GM21526 (cell line): ENCODE data around the gene SCNN1G.

Experiments used
- ATAC-seq: cut with Tn5 transposase; IDR thresholded peaks from one replicate; pipeline ENCODE4 v1.9.1; 2021; ENCODE audit warnings: moderate library complexity; ENCODE audit not compliant: unreplicated experiment, low FRiP score

SCNN1G gene

GRCh38 chr16:23149993-23150364, 32.6 kb upstream of the SCNN1G start:
- no peak for ATAC-seq

GRCh38 chr16:23152386-23153178, 30.0 kb upstream of the SCNN1G start:
- ATAC-seq = no peak

DNA sequence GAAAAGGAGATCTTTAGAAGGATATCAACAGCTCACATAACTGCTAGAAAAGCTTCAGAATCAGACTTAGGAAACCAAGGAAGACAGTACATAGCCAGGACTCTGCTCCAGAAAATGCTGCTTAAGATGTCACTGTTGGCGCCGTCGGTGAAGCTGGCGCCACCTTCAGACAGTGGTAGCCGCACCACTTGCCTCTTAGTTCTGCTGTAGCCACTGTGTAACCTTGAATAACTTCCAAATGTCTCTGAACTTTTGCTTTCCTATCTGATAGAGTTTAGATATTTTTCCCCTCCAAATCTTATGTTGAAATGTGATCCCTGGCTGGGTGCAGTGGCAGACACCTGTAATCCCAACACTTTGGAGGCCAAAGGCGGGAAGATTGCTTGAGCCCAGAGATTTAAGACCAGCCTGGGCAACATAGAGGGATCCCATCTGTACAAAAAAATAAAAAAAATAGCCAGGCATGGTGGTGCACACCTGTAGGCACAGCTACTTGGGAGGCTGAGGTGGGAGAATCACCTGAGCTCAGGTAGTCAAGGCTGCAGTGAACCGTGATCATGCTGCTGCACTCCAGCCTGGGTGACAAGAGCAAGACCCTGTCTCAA, 27.0 kb upstream of the SCNN1G start:
- ATAC-seq = no peak

GRCh38 chr16:23156110-23156509, 26.4 kb upstream of the SCNN1G start:
- ATAC-seq = no peak

- no peak for ATAC-seq
Observed at GRCh38 chr16:23156946-23157460, 25.5 kb upstream of the SCNN1G start.

DNA sequence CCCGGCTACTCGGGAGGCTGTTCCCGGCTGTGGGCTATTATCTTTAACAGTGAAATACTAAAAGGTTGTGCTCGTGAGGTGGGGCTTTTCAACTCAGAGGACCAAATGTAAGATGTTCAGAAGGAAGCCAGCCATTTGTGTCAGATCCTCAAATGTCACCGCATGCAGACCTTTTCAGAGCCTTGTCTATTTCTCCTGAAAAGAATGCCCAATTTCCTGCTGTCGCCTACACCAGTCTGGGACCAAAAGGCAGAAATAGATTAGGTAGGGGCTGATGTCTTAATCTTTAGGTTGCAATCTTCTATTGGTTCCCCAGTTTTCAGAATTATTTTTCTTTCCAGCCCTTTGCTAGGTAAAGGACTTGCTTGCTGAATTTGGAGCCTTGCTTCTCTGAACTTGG, 24.4 kb upstream of the SCNN1G start:
- no peak for ATAC-seq

GRCh38 chr16:23160082-23160481, 22.5 kb upstream of the SCNN1G start:
- ATAC-seq = no peak

- no peak for ATAC-seq
Observed at GRCh38 chr16:23160574-23160973, 22.0 kb upstream of the SCNN1G start.

DNA sequence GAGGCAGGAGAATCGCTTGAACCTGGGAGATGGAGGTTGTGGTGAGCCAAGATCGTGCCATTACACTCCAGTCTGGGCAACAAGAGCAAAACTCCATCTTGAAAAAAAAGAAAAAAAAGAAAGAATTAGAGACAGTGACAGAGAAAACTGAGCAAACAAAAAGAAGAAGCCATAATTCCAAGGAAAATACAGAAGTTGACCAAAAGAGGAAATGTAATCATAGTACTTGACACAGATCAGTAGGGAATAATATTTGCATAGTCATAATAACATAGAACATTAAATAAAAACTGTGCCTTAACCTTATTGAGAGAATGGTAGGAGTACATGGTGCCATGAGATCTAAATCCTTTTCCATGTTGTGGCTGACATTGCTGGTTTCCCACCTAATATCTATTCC, 18.6 kb upstream of the SCNN1G start:
- ATAC-seq = no peak

GRCh38 chr16:23164736-23165135, 17.8 kb upstream of the SCNN1G start:
- no peak for ATAC-seq

DNA sequence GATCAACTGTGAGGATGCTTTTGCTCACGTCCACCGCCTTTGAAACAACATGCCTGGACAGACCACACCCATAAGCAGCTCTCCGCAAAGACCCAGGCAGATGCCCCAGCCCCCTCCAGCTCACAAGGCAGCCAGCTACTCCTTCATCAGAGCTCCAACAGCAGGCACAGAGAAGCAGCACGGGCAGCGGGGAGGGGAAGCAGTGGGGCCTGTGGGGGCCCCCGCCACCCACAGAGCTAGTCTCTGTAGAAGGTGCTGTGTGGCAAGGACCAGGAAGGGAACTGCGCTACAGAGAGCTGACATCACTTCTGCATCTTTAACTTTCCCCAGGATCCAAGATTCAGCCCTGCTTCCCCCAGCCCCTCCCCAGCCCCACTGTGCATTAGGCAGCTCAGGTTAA, 10.0 kb upstream of the SCNN1G start:
- ATAC-seq = no peak

DNA sequence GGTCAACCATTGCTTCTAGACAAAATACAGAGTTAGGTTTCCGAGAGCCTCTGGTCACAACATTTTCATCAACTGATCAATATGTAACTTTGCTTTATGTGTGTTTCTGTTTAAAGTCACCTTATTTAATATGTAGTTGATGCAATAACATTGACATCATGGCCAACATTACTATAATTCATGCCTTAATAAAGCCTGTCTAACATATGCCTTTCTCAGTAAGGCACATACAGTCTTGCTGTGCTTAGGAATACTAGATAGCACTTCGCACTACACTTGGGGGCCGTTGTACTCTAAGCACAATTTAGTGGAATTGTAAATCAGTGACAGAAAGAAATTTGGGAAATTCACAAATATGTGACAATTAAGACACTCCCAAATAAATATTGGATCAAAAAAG, 9.6 kb upstream of the SCNN1G start:
- no peak for ATAC-seq

- ATAC-seq = no peak
Observed at GRCh38 chr16:23174622-23175021, 7.9 kb upstream of the SCNN1G start.

DNA sequence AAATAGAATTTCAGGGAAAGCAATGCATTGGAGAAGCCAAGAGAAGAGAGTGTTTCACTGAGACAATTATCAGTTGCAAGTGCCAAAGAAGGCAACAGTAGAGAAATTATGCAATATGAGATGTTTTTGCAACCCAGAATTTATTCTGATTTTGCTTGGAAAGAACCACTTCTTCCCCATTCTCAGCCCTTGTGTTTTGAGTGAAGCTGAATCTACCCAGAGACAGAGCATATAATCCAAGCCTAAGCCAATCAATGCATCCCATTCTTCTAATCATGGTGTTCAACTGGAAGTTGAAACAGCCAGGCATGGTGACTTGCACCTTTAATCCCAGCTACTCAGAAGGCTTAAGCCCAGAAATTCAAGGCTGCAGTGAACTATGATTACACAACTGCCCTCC, 6.9 kb upstream of the SCNN1G start:
- no peak for ATAC-seq

GRCh38 chr16:23181506-23181905, 1.0 kb upstream of the SCNN1G start:
- ATAC-seq = no peak

- ATAC-seq = peak; percentile 83
Observed at GRCh38 chr16:23182206-23182678, 303 bp upstream of the SCNN1G start.

DNA sequence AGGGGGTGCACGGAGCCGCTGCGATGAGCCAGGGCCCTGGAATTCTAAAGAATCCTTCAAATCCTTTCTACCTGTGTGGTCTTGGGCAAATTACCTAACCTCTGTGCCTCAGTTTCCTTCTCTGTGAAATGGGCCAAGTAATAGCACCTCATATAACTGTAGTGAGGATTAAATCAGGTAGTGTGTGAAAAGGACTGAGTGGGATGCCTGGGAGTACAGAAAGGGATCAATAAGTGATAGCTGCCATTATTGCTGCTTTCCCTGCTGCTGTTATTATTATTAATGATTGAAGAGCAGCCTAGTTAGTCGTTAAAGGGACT, 958 bp downstream of the SCNN1G start:
- ATAC-seq = no peak

DNA sequence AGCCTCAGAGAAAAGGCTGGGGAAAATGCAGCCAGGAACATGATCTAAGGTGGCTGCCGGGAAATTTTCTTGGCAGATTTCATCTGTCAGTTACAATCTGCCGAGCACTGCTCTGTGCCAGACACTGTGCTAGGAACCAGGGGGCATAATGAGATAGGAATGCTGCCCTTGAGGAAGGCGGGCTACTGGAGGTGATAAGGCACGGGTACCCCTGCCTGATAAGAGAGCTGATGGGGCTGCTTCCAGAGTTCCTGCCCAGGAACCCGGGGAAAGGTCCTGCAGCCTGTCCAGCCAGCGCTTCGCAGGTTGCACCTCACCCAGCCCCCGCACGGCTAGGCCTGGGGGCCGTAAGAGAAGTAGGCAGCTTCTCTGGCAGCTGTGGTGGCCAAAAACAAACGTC, 3.1 kb downstream of the SCNN1G start:
- ATAC-seq = no peak

- ATAC-seq = no peak
Observed at GRCh38 chr16:23186171-23186570, 3.6 kb downstream of the SCNN1G start.

DNA sequence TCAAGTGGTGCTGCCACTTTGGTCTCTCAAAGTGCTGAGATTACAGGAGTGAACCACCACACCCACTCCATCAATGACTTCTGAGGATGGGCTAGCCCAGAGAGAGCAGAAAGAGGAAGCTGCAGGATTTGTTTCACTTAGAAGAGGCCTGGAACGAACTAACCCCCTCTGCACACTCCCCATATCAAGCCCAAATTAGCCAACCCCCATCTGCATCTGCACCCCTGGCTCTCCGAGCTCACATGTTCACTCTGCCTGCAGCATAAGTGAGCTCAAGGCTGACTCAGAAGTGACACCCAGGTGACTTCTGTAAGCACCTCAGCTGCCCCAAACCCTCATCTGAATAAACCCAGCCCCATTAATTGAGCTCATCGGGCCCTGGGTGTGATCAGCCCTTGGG, 4.8 kb downstream of the SCNN1G start:
- ATAC-seq = no peak

DNA sequence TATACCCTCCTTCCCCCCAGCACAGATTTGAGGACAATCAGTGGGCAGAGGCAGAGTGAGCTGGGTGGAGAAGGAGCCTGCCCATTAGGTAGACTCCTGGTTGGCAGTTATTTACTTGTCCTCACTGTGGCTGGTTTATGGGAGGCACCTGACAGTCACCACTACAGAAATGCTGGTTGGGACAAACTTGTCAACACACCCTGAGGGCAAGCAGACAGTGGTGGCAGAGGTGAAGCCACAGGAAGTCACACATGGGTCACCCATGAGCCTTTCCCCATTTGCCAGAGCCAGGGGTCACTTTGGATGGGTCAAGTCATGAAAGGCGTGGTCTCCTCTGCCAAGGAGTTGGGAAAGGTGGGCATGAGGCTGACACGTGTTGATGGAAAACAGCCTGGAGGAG, 6.4 kb downstream of the SCNN1G start:
- no peak for ATAC-seq

DNA sequence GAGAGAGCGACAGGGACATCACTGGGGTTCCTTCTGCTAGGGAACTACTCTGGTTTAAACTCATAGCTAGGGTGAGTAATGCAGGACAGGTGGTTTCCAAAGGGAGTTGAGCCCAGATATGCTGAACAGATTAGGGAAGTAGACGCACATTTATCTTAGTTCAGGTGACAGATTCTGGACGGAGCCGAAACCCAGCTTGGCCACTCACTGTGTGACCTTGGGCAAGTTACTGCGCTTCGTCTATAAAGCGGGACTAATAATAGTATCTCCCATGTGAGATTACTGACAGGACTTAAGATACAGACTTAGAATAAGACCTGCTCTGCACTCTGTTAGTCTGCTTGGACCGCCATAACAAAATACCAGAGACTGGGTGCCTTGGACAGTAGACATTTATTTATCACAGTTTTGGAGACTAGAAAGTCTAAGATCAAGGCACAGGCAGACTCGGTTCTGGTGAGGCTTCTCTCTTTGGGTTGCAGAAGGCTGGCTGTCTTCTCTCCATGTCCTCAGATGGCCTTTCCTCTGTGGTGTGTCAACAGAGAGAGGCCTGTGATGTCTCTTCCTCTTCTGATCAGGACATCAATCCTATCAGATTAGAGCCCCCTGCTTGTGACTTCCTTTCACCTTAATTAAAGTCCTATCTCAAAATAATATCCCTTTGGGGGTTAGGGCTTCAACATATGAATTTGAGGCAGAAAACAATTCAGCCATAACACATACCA, 12.1 kb downstream of the SCNN1G start:
- no peak for ATAC-seq
